Activated gamma-delta T cell (primary cell): ENCODE measurements around the gene SPDYE8.
"Not testable (repeated sequence)": the region's sequence is repeated elsewhere in the genome, so short reads cannot be mapped to it uniquely, and the experiment has no call there.

Experiments
- DNase-seq: peaks from one replicate; lab custom pipeline; 2025; lab: John Stamatoyannopoulos, UW
- total RNA-seq, 2 donors: gene quantifications; one replicate each; lab custom pipeline; 2026; lab: John Stamatoyannopoulos, UW

The SPDYE8 gene, protein sequence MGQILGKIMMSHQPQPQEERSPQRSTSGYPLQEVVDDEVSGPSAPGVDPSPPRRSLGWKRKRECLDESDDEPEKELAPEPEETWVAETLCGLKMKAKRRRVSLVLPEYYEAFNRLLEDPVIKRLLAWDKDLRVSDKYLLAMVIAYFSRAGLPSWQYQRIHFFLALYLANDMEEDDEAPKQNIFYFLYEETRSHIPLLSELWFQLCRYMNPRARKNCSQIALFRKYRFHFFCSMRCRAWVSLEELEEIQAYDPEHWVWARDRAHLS
- 0 reads per million in 2 donors for total RNA-seq

DNA sequence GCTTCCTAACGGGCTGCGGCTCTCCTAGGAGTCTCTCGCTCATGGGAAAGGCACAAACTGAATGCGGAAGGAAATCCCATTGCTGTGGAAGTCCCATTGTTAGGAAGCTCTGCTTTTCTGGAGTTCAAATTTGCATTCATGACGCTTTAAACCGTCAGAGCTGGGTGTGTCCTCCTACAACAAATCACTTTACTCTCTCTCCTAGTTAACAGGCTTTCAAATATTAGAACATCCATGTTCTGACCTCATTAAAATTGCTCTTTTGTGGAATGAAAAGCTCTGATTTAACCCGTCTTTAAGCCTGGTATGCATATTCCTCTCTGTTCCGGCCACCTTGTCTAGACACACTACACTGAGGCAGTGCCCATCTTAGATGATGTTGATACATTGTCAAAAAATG lies at the start of gene SPDYE8:
Gene SPDYE8 (minus strand): TSS at position 101 of the 400 bp plus-strand sequence. CDS start 1,800 bp downstream, outside the sequence.
- DNase-seq: not testable (repeated sequence)

DNA sequence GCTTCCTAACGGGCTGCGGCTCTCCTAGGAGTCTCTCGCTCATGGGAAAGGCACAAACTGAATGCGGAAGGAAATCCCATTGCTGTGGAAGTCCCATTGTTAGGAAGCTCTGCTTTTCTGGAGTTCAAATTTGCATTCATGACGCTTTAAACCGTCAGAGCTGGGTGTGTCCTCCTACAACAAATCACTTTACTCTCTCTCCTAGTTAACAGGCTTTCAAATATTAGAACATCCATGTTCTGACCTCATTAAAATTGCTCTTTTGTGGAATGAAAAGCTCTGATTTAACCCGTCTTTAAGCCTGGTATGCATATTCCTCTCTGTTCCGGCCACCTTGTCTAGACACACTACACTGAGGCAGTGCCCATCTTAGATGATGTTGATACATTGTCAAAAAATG lies 28.2 kb upstream of the SPDYE8 start, which contains the start of gene SPDYE11:
Gene SPDYE11 (minus strand): TSS at position 101 of the 400 bp plus-strand sequence. CDS start 1,800 bp downstream, outside the sequence.
- DNase-seq: not testable (repeated sequence)

DNA sequence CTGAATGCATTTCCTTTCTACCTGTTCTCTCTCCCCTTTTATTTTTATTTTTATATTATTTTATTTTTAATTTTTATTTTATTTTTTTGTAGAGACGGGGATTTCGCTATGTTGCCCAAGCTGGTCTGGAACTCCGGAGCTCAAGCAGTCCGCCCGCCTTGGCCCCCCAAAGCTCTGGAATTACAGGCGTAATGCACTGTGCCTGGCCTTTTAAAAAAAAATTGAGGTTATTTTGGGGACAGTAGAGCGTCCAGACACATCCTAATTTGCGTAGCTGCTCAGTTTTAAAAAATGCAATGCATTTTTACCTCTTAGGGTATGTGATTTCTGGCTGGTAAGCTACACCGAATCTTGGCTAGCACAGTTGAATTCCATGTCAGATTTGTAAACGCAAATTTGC lies 23.1 kb downstream of the SPDYE8 start:
- not testable (repeated sequence) for DNase-seq

DNA sequence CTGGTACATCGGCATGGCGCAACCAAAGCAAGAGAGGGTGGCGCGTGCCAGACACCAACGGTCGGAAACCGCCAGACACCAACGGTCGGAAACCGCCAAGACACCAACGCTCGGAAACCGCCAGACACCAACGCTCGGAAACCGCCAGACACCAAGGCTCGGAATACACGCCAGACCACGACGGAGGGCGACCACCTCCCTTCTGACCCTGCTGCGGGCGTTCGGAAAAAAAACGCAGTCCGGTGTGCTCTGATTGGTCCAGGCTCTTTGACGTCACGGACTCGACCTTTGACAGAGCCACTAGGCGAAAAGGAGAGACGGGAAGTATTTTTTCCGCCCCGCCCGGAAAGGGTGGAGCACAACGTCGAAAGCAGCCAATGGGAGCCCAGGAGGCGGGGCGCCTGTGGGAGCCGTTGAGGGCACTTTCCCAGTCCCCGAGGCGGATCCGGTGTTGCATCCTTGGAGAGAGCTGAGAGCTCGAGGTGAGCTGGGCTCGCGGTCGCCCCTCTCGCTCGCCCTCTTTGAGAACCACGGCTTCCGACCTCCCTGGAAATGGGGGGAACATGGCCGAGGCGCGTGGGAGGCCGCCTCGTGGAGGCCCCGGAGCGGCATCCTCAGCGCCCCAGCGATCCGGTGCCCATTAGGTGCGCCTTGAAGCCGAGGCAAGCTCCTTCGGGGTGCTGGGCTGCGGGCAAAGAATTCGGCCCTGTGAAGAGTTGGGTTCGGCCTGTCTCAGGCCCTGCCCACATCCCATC lies 23.7 kb downstream of the SPDYE8 start:
- DNase-seq: not testable (repeated sequence)

DNA sequence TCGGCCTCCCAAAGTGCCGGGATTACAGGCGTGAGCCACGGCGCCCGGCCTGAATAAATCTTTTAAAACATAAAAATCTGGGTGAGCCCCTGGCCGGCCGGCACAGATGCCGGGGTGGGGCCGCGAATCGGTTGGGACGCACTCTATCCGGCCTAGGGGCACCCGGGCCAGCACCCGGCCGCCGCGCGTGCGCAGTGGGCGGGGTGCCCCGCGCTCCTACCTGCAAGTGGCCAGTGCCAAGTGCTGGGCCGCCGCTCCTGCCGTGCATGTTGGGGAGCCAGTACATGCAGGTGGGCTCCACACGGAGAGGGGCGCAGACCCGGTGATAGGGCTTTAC lies 24.2 kb downstream of the SPDYE8 start:
- DNase-seq: not testable (repeated sequence)

DNA sequence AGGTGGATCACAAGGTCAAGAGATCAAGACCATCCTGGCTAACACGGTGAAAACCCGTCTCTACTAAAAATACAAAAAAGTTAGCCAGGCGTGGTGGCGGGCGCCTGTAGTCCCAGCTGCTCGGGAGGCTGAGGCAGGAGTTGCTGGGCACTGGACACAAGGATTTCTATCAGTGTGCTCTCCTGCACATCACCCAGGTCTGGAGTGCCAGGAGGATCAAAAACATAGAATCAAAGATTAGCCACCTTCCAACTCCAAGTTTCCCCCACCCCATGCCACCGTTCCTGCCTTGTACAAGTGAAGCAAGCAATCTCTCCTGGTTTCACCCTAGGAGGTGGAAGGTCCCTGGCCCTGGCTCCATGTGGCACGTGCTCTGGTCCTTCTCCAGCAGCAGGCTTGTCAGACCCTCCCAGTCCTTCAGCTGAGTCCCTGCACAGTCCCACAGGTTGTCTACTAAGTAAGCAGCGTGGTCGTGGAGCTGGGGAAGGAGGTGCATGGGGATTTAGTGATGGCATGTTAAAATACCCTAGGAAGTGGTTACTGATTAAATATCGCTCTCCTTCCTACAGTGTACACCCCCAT lies 31.6 kb downstream of the SPDYE8 start:
- DNase-seq: not testable (repeated sequence)

DNA sequence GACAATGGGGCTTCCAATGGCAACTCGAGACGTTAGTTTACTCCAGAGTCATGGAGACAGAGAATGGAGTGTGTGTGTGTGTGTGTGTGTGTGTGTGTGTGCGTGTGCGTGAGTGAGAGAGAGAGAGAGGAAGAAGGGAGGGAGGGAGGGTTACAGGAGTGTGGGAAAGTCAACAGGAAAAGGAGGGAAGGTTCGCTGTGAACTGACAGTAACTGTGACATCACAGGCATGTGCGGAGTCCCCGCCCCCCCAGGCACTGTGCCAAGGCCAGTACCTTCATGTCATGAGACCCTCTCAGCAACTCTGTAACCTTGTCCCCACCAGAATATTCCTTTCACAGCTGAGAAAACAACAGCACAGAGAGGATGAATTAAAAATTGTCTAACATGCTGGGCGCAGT lies 32.1 kb downstream of the SPDYE8 start:
- DNase-seq: not testable (repeated sequence)

DNA sequence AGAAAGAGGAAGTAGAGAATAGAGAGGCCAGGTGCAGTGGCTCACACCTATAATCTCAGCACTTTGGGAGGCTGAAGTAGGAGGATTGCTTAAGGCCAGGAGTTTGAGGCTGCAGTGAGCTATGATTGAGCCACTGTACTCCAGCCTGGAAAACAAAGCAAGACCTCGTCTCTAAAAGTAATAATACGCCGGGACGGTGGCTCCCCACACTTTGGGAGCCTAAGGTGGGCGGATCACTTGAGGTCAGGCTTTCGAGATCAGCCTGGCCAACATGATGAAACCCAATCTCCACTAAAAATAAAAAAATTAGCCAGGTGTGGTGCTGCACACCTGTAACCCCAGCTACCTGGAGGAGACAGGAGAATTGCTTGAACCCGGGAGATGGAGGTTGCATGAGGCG lies 34.1 kb downstream of the SPDYE8 start:
- not testable (repeated sequence) for DNase-seq

DNA sequence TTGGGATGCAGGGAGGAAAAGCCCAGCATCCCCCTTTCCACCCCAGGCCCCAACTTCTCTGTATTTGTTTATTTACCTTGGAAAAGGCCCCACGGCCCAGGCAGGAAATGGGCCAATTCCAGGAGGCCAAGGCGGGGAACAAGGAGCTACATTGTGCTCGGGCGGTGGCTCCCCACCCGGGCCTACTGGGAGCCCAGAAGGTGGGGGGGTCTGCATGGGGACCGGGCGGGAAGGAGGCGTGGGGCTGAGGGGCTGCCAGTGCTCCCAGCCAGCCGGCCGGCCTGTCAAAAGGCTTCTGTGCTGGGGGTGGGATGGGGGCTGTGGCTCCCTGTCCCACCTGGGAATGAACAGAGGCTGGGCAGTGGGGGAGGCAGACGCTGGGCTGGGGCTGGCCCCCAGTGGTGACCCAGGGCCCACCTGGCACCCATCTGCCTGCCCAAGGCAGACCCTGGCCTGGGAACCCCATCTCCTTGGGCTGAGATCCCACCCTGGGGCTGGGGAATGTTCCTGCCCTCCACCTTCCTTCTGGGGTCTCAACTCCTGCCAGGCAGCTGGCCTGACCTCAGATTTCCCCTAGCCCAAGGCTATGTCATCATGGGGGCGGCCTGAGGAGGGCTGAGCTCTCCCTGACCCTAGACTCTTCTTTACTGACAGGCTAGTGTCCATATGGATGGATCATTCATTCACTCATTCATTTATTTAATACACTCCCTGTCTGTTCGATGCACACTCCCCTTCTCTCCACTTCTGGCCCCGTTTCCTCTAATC lies 39.2 kb downstream of the SPDYE8 start:
- DNase-seq: not testable (repeated sequence)

DNA sequence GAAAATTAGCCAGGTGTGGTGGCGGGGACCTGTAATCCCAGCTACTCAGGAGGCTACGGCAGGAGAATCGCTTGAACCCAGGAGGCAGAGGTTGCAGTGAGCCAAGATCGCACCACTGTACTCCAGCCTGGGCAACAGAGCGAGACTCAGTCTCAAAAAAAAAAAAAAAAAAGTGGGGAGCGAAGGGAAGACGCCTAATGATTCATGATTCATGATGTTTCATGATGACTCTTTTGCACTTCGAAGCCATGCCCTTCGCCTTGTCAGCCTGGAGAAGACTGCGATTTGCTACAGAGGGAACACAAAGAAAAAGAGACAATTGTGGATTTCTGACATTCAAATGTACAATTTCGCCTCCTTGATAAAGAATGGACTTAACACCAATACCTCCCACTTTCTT lies 47.5 kb downstream of the SPDYE8 start:
- DNase-seq: not testable (repeated sequence)

DNA sequence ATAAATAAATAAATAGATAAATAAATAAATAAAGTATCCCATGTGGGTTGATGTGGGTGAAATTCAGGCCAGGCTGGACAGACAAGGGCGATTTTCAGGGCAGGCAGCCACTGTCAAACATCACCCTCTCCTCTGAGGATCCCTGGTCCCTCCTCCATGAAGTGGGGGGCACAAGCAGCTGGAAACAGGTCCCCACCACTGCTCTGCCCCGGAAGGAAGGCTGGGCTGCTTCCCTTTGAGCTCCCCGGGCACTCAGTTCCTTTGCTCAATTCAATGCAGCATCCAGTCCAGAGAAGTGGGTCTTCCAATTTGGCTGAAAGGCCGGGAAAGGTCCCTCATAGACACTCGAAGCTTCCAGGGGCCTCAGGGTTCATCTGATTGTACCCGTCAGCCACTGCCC lies 49.2 kb downstream of the SPDYE8 start:
- DNase-seq: not testable (repeated sequence)

DNA sequence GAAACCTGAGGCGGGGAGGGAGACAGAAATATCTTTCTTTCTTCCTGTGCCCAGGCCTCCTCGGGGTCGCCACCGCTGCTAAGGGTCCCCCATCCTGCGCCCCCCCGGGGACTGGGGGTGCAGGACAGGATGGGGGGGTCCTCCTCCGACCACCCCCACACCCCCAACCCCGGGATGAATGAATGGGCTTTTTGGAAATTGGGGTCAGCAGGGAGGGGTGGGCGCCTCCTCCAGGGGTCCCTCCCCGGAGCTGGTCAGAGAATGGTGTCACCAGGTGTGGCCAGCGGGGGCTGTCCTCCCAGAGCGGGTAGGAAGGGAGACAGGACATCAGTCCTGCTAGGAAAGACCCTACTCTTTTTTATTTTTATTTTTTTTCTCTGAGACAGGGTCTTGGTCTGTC lies 53.1 kb downstream of the SPDYE8 start:
- DNase-seq: not testable (repeated sequence)

DNA sequence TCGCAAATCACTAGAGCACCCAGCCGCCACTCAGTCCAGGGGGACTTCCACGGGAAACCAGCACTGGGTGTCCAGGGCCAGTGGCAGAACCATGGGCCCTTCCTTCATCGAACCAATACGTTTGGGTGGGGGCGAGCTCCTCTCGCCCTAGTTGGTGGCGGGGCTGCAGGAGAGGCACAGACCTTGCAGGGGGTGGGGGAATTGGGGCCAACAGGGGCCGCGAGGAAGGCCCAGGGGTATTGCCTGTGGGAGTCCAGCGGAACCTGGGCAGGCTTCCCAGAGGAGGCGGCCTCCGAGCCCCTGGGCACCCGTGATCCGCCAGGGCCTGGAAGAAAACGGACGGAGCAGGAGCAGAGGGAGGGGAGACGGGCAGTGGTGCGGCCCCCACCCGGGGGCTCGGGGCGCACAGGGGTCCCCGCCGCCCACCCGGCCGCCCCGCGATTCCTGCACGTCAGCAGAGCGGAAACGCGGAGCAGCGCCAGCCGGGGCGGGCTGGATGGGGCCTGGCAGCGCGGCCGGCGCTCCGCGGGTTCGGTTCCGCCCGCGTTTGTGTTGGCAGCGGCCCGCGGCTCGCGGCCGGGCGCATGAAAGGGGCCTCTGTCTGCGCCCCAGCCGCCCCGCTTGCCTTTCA lies 53.8 kb downstream of the SPDYE8 start:
- DNase-seq: not testable (repeated sequence)

DNA sequence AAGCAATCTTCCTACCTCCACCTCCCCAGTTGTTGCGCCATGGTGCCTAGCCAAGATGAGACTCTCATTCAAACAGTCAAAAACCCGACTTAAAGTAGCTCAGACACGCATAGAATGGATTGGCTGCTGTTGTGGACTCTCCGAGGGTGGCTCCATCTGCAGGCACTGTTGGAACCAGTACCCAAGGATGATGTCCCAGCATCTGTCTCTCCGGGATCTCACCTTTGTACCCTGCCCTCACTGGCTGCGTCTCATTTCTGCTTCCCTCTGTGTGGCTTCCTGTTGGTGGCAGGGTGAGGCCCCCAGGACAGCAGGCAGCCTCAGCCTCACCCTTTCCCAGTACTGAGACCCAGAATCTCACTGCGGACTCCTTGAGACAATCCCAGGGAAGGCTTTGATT lies 54.8 kb downstream of the SPDYE8 start:
- DNase-seq: not testable (repeated sequence)

DNA sequence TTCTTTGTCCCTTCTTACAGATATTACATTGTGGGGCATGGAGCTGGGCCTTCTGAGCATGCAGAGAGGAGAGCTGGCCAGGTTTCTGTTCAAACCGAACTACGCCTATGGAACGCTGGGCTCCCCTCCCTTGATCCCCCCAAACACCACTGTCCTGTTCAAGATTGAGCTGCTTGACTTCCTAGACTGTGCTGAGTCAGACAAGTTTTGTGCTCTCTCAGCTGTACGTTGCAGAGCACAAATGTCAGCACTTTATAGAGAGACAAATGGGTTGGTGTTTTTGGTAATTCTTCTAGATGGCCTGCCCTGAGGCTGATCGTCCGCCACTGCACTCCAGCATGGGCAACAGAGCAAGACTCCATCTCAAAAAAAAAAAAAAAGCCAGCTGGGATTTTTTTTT lies 58.1 kb downstream of the SPDYE8 start:
- not testable (repeated sequence) for DNase-seq
